Suprapubic skin (tissue), 4 donors: ENCODE measurements around the gene ADRA1B.

ENCODE experiments used
- EP300 ChIP-seq: sonication (generic); formaldehyde crosslinking; IDR thresholded peaks from one replicate; pipeline ENCODE4 v1.6.1; 2017; ENCODE audit warnings: antibody characterized with exemption
- POLR2A ChIP-seq, 2 donors: fragments of 450-650 bp; IDR thresholded peaks; one replicate each; pipeline ENCODE4 v1.6.1; 2017; ENCODE audit warnings: antibody characterized with exemption in 2 of 2, mild to moderate bottlenecking in 2 of 2, moderate library complexity in 2 of 2
- POLR2AphosphoS5 ChIP-seq, 3 donors: sonication (generic); formaldehyde crosslinking; IDR thresholded peaks; one replicate each; pipeline ENCODE4 v1.6.1; 2017; ENCODE audit warnings: antibody characterized with exemption in 3 of 3
- TF ChIP-seq, protein P1 (sequence below), 2 donors: fragments of 200-600 bp in 1 of 2; fragments of 450-650 bp in 1 of 2; sonication (generic) in 1 of 2; IDR thresholded peaks; one replicate each; pipeline ENCODE4 v1.5.1; 2016 to 2019; ENCODE audit warnings: antibody characterized with exemption in 2 of 2, mild to moderate bottlenecking in 1 of 2, moderate library complexity in 1 of 2

GRCh38 chr5:159975462-159976019, 59.3 kb downstream of the ADRA1B start:
- TF ChIP-seq, protein P1, sequence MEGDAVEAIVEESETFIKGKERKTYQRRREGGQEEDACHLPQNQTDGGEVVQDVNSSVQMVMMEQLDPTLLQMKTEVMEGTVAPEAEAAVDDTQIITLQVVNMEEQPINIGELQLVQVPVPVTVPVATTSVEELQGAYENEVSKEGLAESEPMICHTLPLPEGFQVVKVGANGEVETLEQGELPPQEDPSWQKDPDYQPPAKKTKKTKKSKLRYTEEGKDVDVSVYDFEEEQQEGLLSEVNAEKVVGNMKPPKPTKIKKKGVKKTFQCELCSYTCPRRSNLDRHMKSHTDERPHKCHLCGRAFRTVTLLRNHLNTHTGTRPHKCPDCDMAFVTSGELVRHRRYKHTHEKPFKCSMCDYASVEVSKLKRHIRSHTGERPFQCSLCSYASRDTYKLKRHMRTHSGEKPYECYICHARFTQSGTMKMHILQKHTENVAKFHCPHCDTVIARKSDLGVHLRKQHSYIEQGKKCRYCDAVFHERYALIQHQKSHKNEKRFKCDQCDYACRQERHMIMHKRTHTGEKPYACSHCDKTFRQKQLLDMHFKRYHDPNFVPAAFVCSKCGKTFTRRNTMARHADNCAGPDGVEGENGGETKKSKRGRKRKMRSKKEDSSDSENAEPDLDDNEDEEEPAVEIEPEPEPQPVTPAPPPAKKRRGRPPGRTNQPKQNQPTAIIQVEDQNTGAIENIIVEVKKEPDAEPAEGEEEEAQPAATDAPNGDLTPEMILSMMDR (IDR thresholded peaks at IDR 0.05) = no peak
- TF ChIP-seq POLR2A (IDR thresholded peaks at IDR 0.05) (no peak), POLR2AphosphoS5 (IDR thresholded peaks at IDR 0.05) (no peak), EP300 (no peak)
